CD8-positive, alpha-beta memory T cell (primary cell): Measurements from ENCODE around the gene PRKAR1A. TPM values are rescaled to one million over a fixed set of nuclear protein-coding genes. Genes with fewer than 3 reads are reported as not detected.

Experiments used
- CTCF ChIA-PET: fragments of 350-600 bp; sonication (Branson Sonifier 250); formaldehyde crosslinking; loops from one replicate; lab custom pipeline; 2021; ENCODE audit warnings: antibody characterized with exemption; lab: Charles Lee
- POLR2A ChIA-PET: fragments of 350-600 bp; sonication (Branson Sonifier 250); formaldehyde crosslinking; loops from one replicate; lab custom pipeline; 2021; ENCODE audit warnings: antibody characterized with exemption; lab: Charles Lee
- DNase-seq, 5 donors: peaks; one replicate each; pipeline versions ENCODE4 v3.0.0 to v3.0.0-alpha.2; 2020 to 2022; ENCODE audit warnings: mixed read lengths in 1 of 5
- H3K27ac ChIP-seq: one replicate; pipeline ENCODE4 v1.7.0; 2013; ENCODE audit warnings: low read depth, mild to moderate bottlenecking, low read length, moderate library complexity
- H3K27me3 ChIP-seq: 2 replicates; pipeline ENCODE4 v1.7.0; 2013; ENCODE audit warnings: low read length, mild to moderate bottlenecking; ENCODE audit not compliant: insufficient read depth, poor library complexity, severe bottlenecking
- H3K36me3 ChIP-seq: 2 replicates; pipeline ENCODE4 v1.7.0; 2013; ENCODE audit warnings: mild to moderate bottlenecking, low read length, moderate library complexity; ENCODE audit not compliant: insufficient read depth
- H3K4me1 ChIP-seq: 2 replicates; pipeline ENCODE4 v1.7.0; 2013; ENCODE audit warnings: mild to moderate bottlenecking, low read length, moderate library complexity; ENCODE audit not compliant: insufficient read depth
- H3K4me3 ChIP-seq: 2 replicates; pipeline ENCODE4 v1.7.0; 2013; ENCODE audit warnings: mild to moderate bottlenecking, low read length
- H3K9me3 ChIP-seq: 2 replicates; pipeline ENCODE4 v1.7.0; 2013; ENCODE audit warnings: mild to moderate bottlenecking, low read length
- H3K27ac Mint-ChIP-seq, 8 donors: one replicate each; pipeline ENCODE4 v1.8.0; 2020 to 2021; ENCODE audit warnings: mixed read lengths in 8 of 8, mild to moderate bottlenecking in 6 of 8, inconsistent platforms in 3 of 8, moderate library complexity in 3 of 8
- H3K27me3 Mint-ChIP-seq, 2 donors: one replicate each; pipeline ENCODE4 v1.8.0; 2020 to 2021; ENCODE audit warnings: mixed read lengths in 2 of 2, mild to moderate bottlenecking in 1 of 2, moderate library complexity in 1 of 2
- H3K36me3 Mint-ChIP-seq, 3 donors: one replicate each; pipeline ENCODE4 v1.8.0; 2020 to 2021; ENCODE audit warnings: mixed read lengths in 3 of 3, inconsistent platforms in 1 of 3, mild to moderate bottlenecking in 1 of 3
- H3K4me1 Mint-ChIP-seq, 3 donors: one replicate each; pipeline ENCODE4 v1.8.0; 2020 to 2021; ENCODE audit warnings: mixed read lengths in 3 of 3, inconsistent platforms in 1 of 3, mild to moderate bottlenecking in 1 of 3
- H3K4me3 Mint-ChIP-seq, 7 donors: one replicate each; pipeline ENCODE4 v1.8.0; 2020 to 2021; ENCODE audit warnings: mixed read lengths in 7 of 7, mild to moderate bottlenecking in 6 of 7, moderate library complexity in 4 of 7, inconsistent platforms in 2 of 7
- H3K9me3 Mint-ChIP-seq, 5 donors: one replicate each; pipeline ENCODE4 v1.8.0; 2020 to 2022; ENCODE audit warnings: mixed read lengths in 5 of 5, mild to moderate bottlenecking in 3 of 5, moderate library complexity in 2 of 5, inconsistent platforms in 1 of 5
- polyA plus RNA-seq: library from polyadenylated mRNA; unstranded; fragments of 300-500 nt; fragmentation: Illumina TruSeq; gene quantifications from one replicate; pipeline ENCODE4 v1.2.3, GENCODE V29; 2021
- total RNA-seq, 2 experiments: library from RNA; stranded (reverse); gene quantifications; one replicate each; pipeline ENCODE4 v1.2.3, GENCODE V29; 2021

Gene PRKAR1A
- total and polyA plus RNA-seq, 3 experiments from 2014 or later, result 191 to 203 (median 197) TPM

- POLR2A ChIA-PET, result no interaction called here
- H3K27me3 ChIP-seq, result no peaks in the 10 kb centered on the region
- DNase-seq, result no peak
- CTCF ChIA-PET, result no interaction called here
- H3K4me3 Mint-ChIP-seq, result no peak overlapping the region
- no peaks in the 10 kb centered on the region for H3K36me3 ChIP-seq
- H3K4me1 Mint-ChIP-seq, result no peaks in the 10 kb centered on the region
- no peak overlapping the region for H3K4me3 ChIP-seq
- no peaks in the 10 kb centered on the region for H3K9me3 Mint-ChIP-seq
- H3K27ac Mint-ChIP-seq, result no peak overlapping the region
- no peaks in the 10 kb centered on the region for H3K4me1 ChIP-seq
- H3K9me3 ChIP-seq, result no peaks in the 10 kb centered on the region
- peaks cover 0 to 3% of the 10 kb centered on the region in 2 donors for H3K27me3 Mint-ChIP-seq
- peaks cover 0 to 9% (median 2%) of the 10 kb centered on the region in 3 donors for H3K36me3 Mint-ChIP-seq
- no peak overlapping the region for H3K27ac ChIP-seq
These were observed 47.1 kb downstream of the PRKAR1A start for GRCh38 chr17:68559316-68559715.

GRCh38 chr17:68560966-68561720 lies 48.9 kb downstream of the PRKAR1A start:
- Histone ChIP-seq H3K4me1 (no peaks in the 10 kb centered on the region), H3K27me3 (no peaks in the 10 kb centered on the region), H3K36me3 (no peaks in the 10 kb centered on the region), H3K27ac (no peak overlapping the region), H3K4me3 (no peak overlapping the region), H3K9me3 (no peaks in the 10 kb centered on the region)
- DNase-seq, result no peak
- CTCF ChIA-PET, result no interaction called here
- Mint-ChIP-seq H3K4me1 (no peaks in the 10 kb centered on the region), H3K4me3 (no peak overlapping the region), H3K9me3 (no peaks in the 10 kb centered on the region), H3K27me3 (peaks cover 4 to 7% of the 10 kb centered on the region in 2 donors), H3K27ac (no peak overlapping the region), H3K36me3 (peaks cover 0 to 2% (median 0%) of the 10 kb centered on the region in 3 donors)
- POLR2A ChIA-PET, result no interaction called here

GRCh38 chr17:68562736-68563135 lies 50.5 kb downstream of the PRKAR1A start:
- POLR2A ChIA-PET, result no interaction called here
- Mint-ChIP-seq H3K4me1 (no peaks in the 10 kb centered on the region), H3K27me3 (peaks cover 2 to 8% of the 10 kb centered on the region in 2 donors), H3K4me3 (no peak overlapping the region), H3K27ac (no peak overlapping the region), H3K36me3 (no peaks in the 10 kb centered on the region), H3K9me3 (no peaks in the 10 kb centered on the region)
- Histone ChIP-seq H3K36me3 (no peaks in the 10 kb centered on the region), H3K4me1 (no peaks in the 10 kb centered on the region), H3K9me3 (no peaks in the 10 kb centered on the region), H3K27me3 (no peaks in the 10 kb centered on the region), H3K27ac (no peak overlapping the region), H3K4me3 (no peak overlapping the region)
- no peak for DNase-seq
- CTCF ChIA-PET, result no interaction called here

- Mint-ChIP-seq H3K36me3 (no peaks in the 10 kb centered on the region), H3K27ac (no peak overlapping the region), H3K4me3 (no peak overlapping the region), H3K9me3 (no peaks in the 10 kb centered on the region), H3K27me3 (peaks cover 4 to 8% of the 10 kb centered on the region in 2 donors), H3K4me1 (no peaks in the 10 kb centered on the region)
- POLR2A ChIA-PET, result no interaction called here
- H3K27ac ChIP-seq, result no peak overlapping the region
- no peaks in the 10 kb centered on the region for H3K9me3 ChIP-seq
- no peak overlapping the region for H3K4me3 ChIP-seq
- no peaks in the 10 kb centered on the region for H3K36me3 ChIP-seq
- no peaks in the 10 kb centered on the region for H3K4me1 ChIP-seq
- no peak for DNase-seq
- no peaks in the 10 kb centered on the region for H3K27me3 ChIP-seq
- CTCF ChIA-PET, result no interaction called here
These were observed 52.3 kb downstream of the PRKAR1A start for GRCh38 chr17:68564415-68565111.

- Histone ChIP-seq H3K27ac (no peak overlapping the region), H3K36me3 (no peaks in the 10 kb centered on the region), H3K9me3 (no peaks in the 10 kb centered on the region), H3K27me3 (no peaks in the 10 kb centered on the region), H3K4me3 (no peak overlapping the region), H3K4me1 (no peaks in the 10 kb centered on the region)
- POLR2A ChIA-PET, result no interaction called here
- Mint-ChIP-seq H3K27ac (no peak overlapping the region), H3K9me3 (no peaks in the 10 kb centered on the region), H3K4me3 (no peak overlapping the region), H3K27me3 (peaks cover 4 to 8% of the 10 kb centered on the region in 2 donors), H3K4me1 (no peaks in the 10 kb centered on the region), H3K36me3 (no peaks in the 10 kb centered on the region)
- no peak for DNase-seq
- CTCF ChIA-PET, result no interaction called here
These were observed 53.6 kb downstream of the PRKAR1A start for GRCh38 chr17:68565661-68566441.

- no peak overlapping the region for H3K27ac Mint-ChIP-seq
These were observed 54.2 kb downstream of the PRKAR1A start for GRCh38 chr17:68566442-68566738.

GRCh38 chr17:68567035-68567434 lies 54.8 kb downstream of the PRKAR1A start:
- no peaks in the 10 kb centered on the region for H3K27me3 ChIP-seq
- no peak overlapping the region for H3K27ac Mint-ChIP-seq
- ChIA-PET CTCF (no interaction called here), POLR2A (no interaction called here)
- no peaks in the 10 kb centered on the region for H3K4me1 ChIP-seq
- peaks cover 4 to 8% of the 10 kb centered on the region in 2 donors for H3K27me3 Mint-ChIP-seq
- no peak overlapping the region for H3K4me3 Mint-ChIP-seq
- no peaks in the 10 kb centered on the region for H3K9me3 Mint-ChIP-seq
- H3K4me3 ChIP-seq, result no peak overlapping the region
- H3K9me3 ChIP-seq, result no peaks in the 10 kb centered on the region
- no peaks in the 10 kb centered on the region for H3K4me1 Mint-ChIP-seq
- no peak overlapping the region for H3K27ac ChIP-seq
- H3K36me3 Mint-ChIP-seq, result no peaks in the 10 kb centered on the region
- H3K36me3 ChIP-seq, result no peaks in the 10 kb centered on the region
- no peak for DNase-seq

More at GRCh38 chr17:68566442-68566738, 54.2 kb downstream of the PRKAR1A start:
- H3K9me3 Mint-ChIP-seq, result no peaks in the 10 kb centered on the region
- H3K36me3 Mint-ChIP-seq, result no peaks in the 10 kb centered on the region
- no peak for DNase-seq
- no peak overlapping the region for H3K4me3 ChIP-seq
- H3K4me1 ChIP-seq, result no peaks in the 10 kb centered on the region
- no peaks in the 10 kb centered on the region for H3K4me1 Mint-ChIP-seq
- H3K27ac ChIP-seq, result no peak overlapping the region
- peaks cover 4 to 8% of the 10 kb centered on the region in 2 donors for H3K27me3 Mint-ChIP-seq
- ChIA-PET CTCF (no interaction called here), POLR2A (no interaction called here)
- H3K27me3 ChIP-seq, result no peaks in the 10 kb centered on the region
- no peaks in the 10 kb centered on the region for H3K36me3 ChIP-seq
- no peaks in the 10 kb centered on the region for H3K9me3 ChIP-seq
- H3K4me3 Mint-ChIP-seq, result no peak overlapping the region

GRCh38 chr17:68567581-68567980 lies 55.4 kb downstream of the PRKAR1A start:
- Mint-ChIP-seq H3K36me3 (no peaks in the 10 kb centered on the region), H3K4me1 (no peaks in the 10 kb centered on the region), H3K27me3 (peaks cover 4 to 8% of the 10 kb centered on the region in 2 donors), H3K4me3 (no peak overlapping the region), H3K9me3 (no peaks in the 10 kb centered on the region), H3K27ac (no peak overlapping the region)
- Histone ChIP-seq H3K4me1 (no peaks in the 10 kb centered on the region), H3K36me3 (no peaks in the 10 kb centered on the region), H3K27me3 (no peaks in the 10 kb centered on the region), H3K27ac (no peak overlapping the region), H3K9me3 (no peaks in the 10 kb centered on the region), H3K4me3 (no peak overlapping the region)
- ChIA-PET CTCF (no interaction called here), POLR2A (no interaction called here)
- DNase-seq, result no peak
